Loucy (cell line): Measurements from ENCODE around the gene LPO.

ENCODE experiments used
- H2AFZ ChIP-seq: fragments of 200-600 bp; sonication (generic); 2 replicates; pipeline ENCODE4 v1.6.0; 2016; ENCODE audit warnings: antibody characterized with exemption, mild to moderate bottlenecking, low read length, moderate library complexity
- H3F3A ChIP-seq: fragments of 200-600 bp; 2 replicates; pipeline ENCODE4 v1.6.0; 2016; ENCODE audit warnings: antibody characterized with exemption, low read depth, mild to moderate bottlenecking
- H3K27me3 ChIP-seq: fragments of 200-600 bp; sonication (generic); 2 replicates; pipeline ENCODE4 v1.6.1; 2014; ENCODE audit warnings: low read length, mild to moderate bottlenecking; ENCODE audit not compliant: insufficient read depth, poor library complexity, severe bottlenecking
- H3K36me3 ChIP-seq: fragments of 200-600 bp; sonication (generic); 2 replicates; pipeline ENCODE4 v1.6.1; 2016; ENCODE audit warnings: low read length; ENCODE audit not compliant: insufficient read depth
- H3K4me1 ChIP-seq: fragments of 200-600 bp; sonication (generic); 2 replicates; pipeline ENCODE4 v1.5.1; 2014; ENCODE audit warnings: low read length, mild to moderate bottlenecking; ENCODE audit not compliant: insufficient read depth, poor library complexity, severe bottlenecking
- H3K4me2 ChIP-seq: fragments of 200-600 bp; sonication (generic); 2 replicates; pipeline ENCODE4 v1.6.0; 2014; ENCODE audit warnings: antibody characterized with exemption, low read length, low read depth, mild to moderate bottlenecking; ENCODE audit not compliant: poor library complexity, severe bottlenecking
- H3K4me3 ChIP-seq: fragments of 200-600 bp; sonication (generic); 2 replicates; pipeline ENCODE4 v1.5.1; 2014; ENCODE audit warnings: low read length, mild to moderate bottlenecking, mixed read lengths; ENCODE audit not compliant: poor library complexity, severe bottlenecking
- H3K79me2 ChIP-seq: fragments of 200-600 bp; sonication (generic); 2 replicates; pipeline ENCODE4 v1.6.1; 2014; ENCODE audit warnings: low read length; ENCODE audit not compliant: insufficient read depth
- H3K9ac ChIP-seq: fragments of 200-600 bp; sonication (generic); 2 replicates; pipeline ENCODE4 v1.6.0; 2014; ENCODE audit warnings: mild to moderate bottlenecking, low read depth, low read length, moderate library complexity; ENCODE audit not compliant: poor library complexity, severe bottlenecking
- H3K9me2 ChIP-seq: fragments of 200-600 bp; sonication (generic); replicated peaks from 2 replicates; pipeline ENCODE4 v1.6.1; 2016; ENCODE audit warnings: low read depth, low read length, mixed read lengths
- H3K9me3 ChIP-seq: fragments of 200-600 bp; sonication (generic); 2 replicates; pipeline ENCODE4 v1.6.1; 2014; ENCODE audit warnings: mild to moderate bottlenecking, antibody characterized with exemption, low read length, low read depth; ENCODE audit not compliant: insufficient read depth
- H4K20me1 ChIP-seq: fragments of 200-600 bp; sonication (generic); 2 replicates; pipeline ENCODE4 v1.6.0; 2014; ENCODE audit warnings: antibody characterized with exemption, low read length, mild to moderate bottlenecking; ENCODE audit not compliant: insufficient read depth, poor library complexity, severe bottlenecking
- EZH2phosphoT487 ChIP-seq: fragments of 200-600 bp; IDR thresholded peaks from 2 replicates; pipeline ENCODE4 v1.6.1; 2018; ENCODE audit warnings: antibody characterized with exemption, mild to moderate bottlenecking, moderate library complexity, borderline replicate concordance
- TF ChIP-seq, protein P1 (sequence below): fragments of 200-600 bp; sonication (generic); conservative IDR thresholded peaks from 2 replicates; pipeline ENCODE4 v1.5.1; 2014; ENCODE audit warnings: mild to moderate bottlenecking, antibody characterized with exemption, low read length

Gene LPO

DNA sequence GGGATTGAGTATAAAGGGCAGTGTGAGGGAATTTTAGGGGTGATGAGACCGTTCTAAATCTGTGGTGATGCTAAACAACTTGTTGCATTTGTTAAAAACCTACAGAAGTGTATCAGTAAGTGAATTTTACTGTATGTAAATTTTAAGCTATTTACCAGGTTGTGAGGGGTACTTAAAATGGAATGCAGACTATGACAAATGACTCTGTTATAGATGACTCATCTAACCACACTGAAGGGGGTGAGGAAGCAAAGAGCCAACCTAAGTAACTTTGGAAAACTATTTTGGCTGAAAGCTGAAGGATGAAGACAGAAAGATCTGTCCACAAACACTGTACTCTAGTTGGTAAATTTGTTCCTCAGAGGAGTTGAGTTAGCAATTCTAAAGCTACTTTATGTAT lies 14.1 kb upstream of the LPO start:
- Histone ChIP-seq H3K9me3 (no peaks in the 10 kb centered on the region), H3K79me2 (no peaks in the 10 kb centered on the region), H3K9me2 (no peaks in the 10 kb centered on the region), H3K36me3 (no peaks in the 10 kb centered on the region), H3F3A (no peaks in the 10 kb centered on the region), H3K4me2 (no peak overlapping the region), H4K20me1 (no peaks in the 10 kb centered on the region), H3K27me3 (no peaks in the 10 kb centered on the region), H3K4me3 (no peak overlapping the region), H2AFZ (no peak overlapping the region), H3K4me1 (peaks cover 8% of the 10 kb centered on the region), H3K9ac (no peak overlapping the region)
- TF ChIP-seq EZH2phosphoT487, result no peak
- TF ChIP-seq, protein P1, sequence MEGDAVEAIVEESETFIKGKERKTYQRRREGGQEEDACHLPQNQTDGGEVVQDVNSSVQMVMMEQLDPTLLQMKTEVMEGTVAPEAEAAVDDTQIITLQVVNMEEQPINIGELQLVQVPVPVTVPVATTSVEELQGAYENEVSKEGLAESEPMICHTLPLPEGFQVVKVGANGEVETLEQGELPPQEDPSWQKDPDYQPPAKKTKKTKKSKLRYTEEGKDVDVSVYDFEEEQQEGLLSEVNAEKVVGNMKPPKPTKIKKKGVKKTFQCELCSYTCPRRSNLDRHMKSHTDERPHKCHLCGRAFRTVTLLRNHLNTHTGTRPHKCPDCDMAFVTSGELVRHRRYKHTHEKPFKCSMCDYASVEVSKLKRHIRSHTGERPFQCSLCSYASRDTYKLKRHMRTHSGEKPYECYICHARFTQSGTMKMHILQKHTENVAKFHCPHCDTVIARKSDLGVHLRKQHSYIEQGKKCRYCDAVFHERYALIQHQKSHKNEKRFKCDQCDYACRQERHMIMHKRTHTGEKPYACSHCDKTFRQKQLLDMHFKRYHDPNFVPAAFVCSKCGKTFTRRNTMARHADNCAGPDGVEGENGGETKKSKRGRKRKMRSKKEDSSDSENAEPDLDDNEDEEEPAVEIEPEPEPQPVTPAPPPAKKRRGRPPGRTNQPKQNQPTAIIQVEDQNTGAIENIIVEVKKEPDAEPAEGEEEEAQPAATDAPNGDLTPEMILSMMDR, result no peak

DNA sequence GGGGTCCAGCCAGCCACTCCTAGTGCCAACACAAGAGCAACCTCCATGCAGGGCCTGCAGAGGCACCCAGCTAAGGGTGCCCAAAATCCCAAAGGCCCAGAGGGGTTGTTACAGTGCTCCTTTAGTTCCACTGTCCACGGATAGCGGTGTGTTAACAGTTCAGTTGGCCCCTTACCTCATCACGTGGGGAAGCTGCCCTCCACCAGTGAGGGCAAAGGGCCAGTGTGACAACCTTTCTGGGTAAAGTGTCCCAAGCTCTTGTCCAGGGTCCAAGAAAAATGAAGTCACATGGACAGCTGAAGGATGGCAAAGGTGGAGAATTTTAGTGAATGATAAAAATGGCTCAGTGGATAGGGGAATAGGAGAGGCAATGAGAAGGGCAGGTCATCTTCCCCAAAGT lies 10.7 kb upstream of the LPO start:
- Histone ChIP-seq H3K4me3 (no peak overlapping the region), H4K20me1 (no peaks in the 10 kb centered on the region), H3K36me3 (no peaks in the 10 kb centered on the region), H3K9me2 (no peaks in the 10 kb centered on the region), H3K27me3 (no peaks in the 10 kb centered on the region), H3K4me1 (no peaks in the 10 kb centered on the region), H3K9me3 (no peaks in the 10 kb centered on the region), H3F3A (no peaks in the 10 kb centered on the region), H3K4me2 (no peak overlapping the region), H3K9ac (no peak overlapping the region), H2AFZ (no peak overlapping the region), H3K79me2 (no peaks in the 10 kb centered on the region)
- TF ChIP-seq, protein P1, result no peak
- no peak for TF ChIP-seq EZH2phosphoT487

DNA sequence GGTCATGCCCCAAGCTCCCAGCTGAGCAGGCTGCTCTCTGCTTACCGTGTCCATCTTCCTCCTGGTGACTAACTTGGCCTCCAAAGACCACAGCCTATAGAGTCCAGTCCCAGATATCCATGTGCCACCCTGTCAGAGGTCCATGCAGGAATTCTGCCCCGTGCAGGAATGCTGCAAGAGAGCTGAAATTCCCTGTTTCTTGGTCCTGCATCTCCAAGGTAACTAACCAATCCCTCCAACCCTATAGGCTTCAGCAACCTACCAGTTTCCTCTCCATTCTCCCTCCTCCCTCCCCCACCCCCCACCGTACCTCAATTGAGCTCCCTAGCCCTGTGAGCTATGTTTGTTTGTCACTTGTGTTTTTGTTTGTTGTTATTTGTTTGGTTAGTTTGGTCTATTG lies 9.7 kb upstream of the LPO start:
- TF ChIP-seq, protein P1, result no peak
- no peak for TF ChIP-seq EZH2phosphoT487
- Histone ChIP-seq H3K9me3 (no peaks in the 10 kb centered on the region), H3K79me2 (no peaks in the 10 kb centered on the region), H2AFZ (no peak overlapping the region), H3K4me2 (no peak overlapping the region), H3K9ac (no peak overlapping the region), H3K4me3 (no peak overlapping the region), H4K20me1 (no peaks in the 10 kb centered on the region), H3K4me1 (no peaks in the 10 kb centered on the region), H3K36me3 (no peaks in the 10 kb centered on the region), H3K9me2 (no peaks in the 10 kb centered on the region), H3K27me3 (no peaks in the 10 kb centered on the region), H3F3A (no peaks in the 10 kb centered on the region)
